ENCODE measurements around the gene RPS13. TPM values are rescaled to one million over a fixed set of nuclear protein-coding genes. Genes with fewer than 3 reads are reported as not detected.

RPS13 gene
- total and polyA plus RNA-seq, 3 donors from 2014 or later = 623 to 957 (median 708) TPM

DNA sequence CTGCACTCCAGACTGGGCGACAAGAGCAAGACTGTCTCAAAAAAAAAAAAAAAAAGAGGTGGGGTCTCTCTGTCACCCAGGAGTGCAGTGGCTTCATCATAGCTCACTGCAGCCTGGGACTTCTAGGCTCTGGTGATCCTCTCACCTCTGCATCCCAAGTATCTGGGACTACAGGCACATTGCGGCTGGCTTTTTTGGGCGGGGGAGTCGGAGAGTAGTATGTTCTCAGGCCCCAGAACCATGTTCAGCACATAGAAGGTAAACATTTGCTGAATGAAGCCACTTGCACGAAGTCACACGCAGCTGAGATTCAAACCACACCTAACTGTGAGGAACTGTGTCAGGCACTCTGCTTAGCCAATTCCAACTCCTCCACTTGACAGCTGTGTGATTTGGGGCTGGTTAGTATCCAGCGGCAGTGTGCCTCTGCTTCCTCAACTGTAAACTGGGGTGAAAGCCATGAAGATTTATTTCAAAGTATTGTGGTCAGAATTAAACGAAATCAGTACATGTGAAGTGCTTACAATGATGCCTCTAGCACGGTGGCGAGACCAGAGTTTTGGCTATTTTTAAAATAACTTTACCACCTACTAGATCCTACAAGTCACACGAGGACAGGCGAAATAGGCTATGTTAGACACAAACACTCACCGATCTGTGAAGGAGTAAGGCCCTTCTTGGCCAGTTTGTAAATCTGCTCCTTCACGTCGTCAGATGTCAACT, 789 bp downstream of the RPS13 start:
- H3K27ac ChIP-seq = peak overlapping the region; percentile 85 to 96
- peak overlapping the region; percentile 93 to 98 for H3K4me3 ChIP-seq
- no peaks in the 10 kb centered on the region for H3K27me3 ChIP-seq
- H3K9me3 ChIP-seq = no peaks in the 10 kb centered on the region
- DNase-seq = peak; percentile 25
- WGBS, 2 donors = 13 to 14% methylated on average over 15 of the region's 15 CpGs
- peaks cover 18% of the 10 kb centered on the region for H3K4me1 ChIP-seq
- intact Hi-C loops (cut with DNase I; ENCODE audit: low total_unique reads) = loop anchor here (5.0 kb wide), 1 partner anchor 136 kb away; no protein-coding TSS in a partner anchor
- TF ChIP-seq, protein P1, sequence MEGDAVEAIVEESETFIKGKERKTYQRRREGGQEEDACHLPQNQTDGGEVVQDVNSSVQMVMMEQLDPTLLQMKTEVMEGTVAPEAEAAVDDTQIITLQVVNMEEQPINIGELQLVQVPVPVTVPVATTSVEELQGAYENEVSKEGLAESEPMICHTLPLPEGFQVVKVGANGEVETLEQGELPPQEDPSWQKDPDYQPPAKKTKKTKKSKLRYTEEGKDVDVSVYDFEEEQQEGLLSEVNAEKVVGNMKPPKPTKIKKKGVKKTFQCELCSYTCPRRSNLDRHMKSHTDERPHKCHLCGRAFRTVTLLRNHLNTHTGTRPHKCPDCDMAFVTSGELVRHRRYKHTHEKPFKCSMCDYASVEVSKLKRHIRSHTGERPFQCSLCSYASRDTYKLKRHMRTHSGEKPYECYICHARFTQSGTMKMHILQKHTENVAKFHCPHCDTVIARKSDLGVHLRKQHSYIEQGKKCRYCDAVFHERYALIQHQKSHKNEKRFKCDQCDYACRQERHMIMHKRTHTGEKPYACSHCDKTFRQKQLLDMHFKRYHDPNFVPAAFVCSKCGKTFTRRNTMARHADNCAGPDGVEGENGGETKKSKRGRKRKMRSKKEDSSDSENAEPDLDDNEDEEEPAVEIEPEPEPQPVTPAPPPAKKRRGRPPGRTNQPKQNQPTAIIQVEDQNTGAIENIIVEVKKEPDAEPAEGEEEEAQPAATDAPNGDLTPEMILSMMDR (IDR thresholded peaks at IDR 0.05) = no peak
- TF ChIP-seq POLR2A (IDR thresholded peaks at IDR 0.05) = no peak
- H3K36me3 ChIP-seq (ENCODE audit: low read depth, missing control alignments) = no peaks in the 10 kb centered on the region

DNA sequence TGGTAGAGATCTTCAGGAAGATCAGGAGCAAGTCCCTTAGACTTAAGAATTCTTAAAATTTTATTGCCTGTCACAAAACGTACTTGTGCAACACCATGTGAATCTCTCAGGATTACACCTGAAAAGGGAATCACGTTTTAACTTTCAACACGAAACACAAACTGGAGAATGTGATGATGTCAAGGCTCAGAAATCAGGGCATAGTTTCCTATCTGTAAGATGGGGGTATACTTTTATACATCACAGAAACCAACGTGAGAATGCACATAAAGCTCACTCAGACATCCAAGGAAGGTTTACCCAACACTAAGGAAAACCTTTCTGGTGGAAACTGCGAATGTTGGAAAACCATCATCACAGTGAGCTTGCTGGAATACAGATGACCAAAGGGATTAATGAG, 2.0 kb downstream of the RPS13 start:
- Histone ChIP-seq H3K4me1 (peaks cover 18% of the 10 kb centered on the region), H3K4me3 (no peak overlapping the region), H3K9me3 (no peaks in the 10 kb centered on the region), H3K27ac (no peak overlapping the region), H3K36me3 (ENCODE audit: low read depth, missing control alignments) (no peaks in the 10 kb centered on the region), H3K27me3 (no peaks in the 10 kb centered on the region)
- intact Hi-C loops (cut with DNase I; ENCODE audit: low total_unique reads) = loop anchor here (5.0 kb wide), 1 partner anchor 137 kb away; no protein-coding TSS in a partner anchor
- TF ChIP-seq POLR2A (IDR thresholded peaks at IDR 0.05) = no peak
- TF ChIP-seq, protein P1 (IDR thresholded peaks at IDR 0.05) = no peak
- WGBS, 2 donors = 64 to 67% methylated on average over 5 of the region's 5 CpGs
- no peak for DNase-seq

DNA sequence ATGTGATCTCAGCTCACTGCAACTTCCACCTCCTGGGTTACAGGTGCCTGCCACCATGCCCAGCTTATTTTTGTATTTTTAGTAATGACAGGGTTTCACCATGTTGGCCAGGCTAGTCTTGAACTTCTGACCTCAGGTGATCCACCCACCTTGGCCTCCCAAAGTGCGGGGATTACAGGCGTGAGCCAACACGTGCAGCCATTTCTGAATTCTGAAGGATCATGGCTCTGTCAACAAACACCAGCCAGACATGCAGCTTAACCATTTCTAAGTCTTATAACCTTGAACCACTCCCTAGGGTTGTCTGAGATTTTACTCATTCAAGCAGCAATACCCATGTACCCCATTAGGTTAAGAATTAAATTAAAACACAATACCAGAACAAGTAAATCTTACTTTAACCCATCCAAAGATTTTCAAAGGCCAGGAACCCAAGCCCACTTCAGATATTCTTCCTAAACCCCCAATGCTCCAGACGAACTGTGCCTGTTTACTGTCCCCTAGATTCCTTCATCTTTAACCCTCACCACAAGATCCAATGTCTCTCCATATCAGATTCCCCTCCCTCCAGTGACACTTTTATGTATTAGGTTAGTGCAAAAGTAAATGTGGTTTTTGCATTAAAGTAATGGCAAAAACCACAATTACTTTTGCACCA, 4.0 kb downstream of the RPS13 start:
- no peak overlapping the region for H3K27ac ChIP-seq
- H3K9me3 ChIP-seq = no peaks in the 10 kb centered on the region
- H3K36me3 ChIP-seq (ENCODE audit: low read depth, missing control alignments) = no peaks in the 10 kb centered on the region
- intact Hi-C loops (cut with DNase I; ENCODE audit: low total_unique reads) = no loop called here
- TF ChIP-seq, protein P1 (IDR thresholded peaks at IDR 0.05) = no peak
- no peak for TF ChIP-seq POLR2A (IDR thresholded peaks at IDR 0.05)
- DNase-seq = no peak
- H3K4me1 ChIP-seq = peaks cover 18% of the 10 kb centered on the region
- no peak overlapping the region for H3K4me3 ChIP-seq
- no peaks in the 10 kb centered on the region for H3K27me3 ChIP-seq
- 48 to 65% methylated on average over 4 of the region's 4 CpGs for WGBS, 2 donors

DNA sequence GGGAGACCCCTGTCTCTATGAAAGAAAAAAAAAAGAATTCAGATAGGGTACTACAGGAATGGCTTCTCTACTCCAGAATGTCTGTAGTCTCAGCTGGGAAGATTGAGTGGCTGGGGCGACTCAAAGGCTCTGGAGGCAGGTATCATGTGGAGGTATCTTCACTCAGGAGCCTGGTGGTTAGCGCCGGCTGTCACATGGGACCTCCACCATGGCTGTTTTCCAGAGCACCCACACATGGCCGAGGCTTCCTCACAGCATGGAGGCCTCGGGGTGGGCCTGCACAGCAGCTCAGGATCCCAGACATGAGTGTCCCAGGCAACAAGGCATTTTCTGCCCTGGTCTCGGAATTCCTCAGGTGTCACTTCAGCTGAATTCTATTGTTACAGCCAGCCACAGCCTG, 10.1 kb downstream of the RPS13 start:
- H3K4me1 ChIP-seq = peaks cover 8% of the 10 kb centered on the region
- no peaks in the 10 kb centered on the region for H3K9me3 ChIP-seq
- H3K36me3 ChIP-seq (ENCODE audit: low read depth, missing control alignments) = no peaks in the 10 kb centered on the region
- no peak for DNase-seq
- H3K27ac ChIP-seq = no peak overlapping the region
- TF ChIP-seq POLR2A (IDR thresholded peaks at IDR 0.05) = no peak
- TF ChIP-seq, protein P1 (IDR thresholded peaks at IDR 0.05) = no peak
- WGBS, 2 donors = 94 to 96% methylated on average over 5 to 6 of the region's 6 CpGs
- no peaks in the 10 kb centered on the region for H3K27me3 ChIP-seq
- intact Hi-C loops (cut with DNase I; ENCODE audit: low total_unique reads) = no loop called here
- H3K4me3 ChIP-seq = no peak overlapping the region
